Cardiac septum (tissue), 1 donor: ENCODE data around the gene ADAP1. TPM values are rescaled to one million over a fixed set of nuclear protein-coding genes. Genes with fewer than 3 reads are reported as not detected.
A peak's percentile ranks its signal among the peaks of the same experiment; 100 is the strongest.
"Not testable (repeated sequence)": the region's sequence is repeated elsewhere in the genome, so short reads cannot be mapped to it uniquely, and the experiment has no call there.

Experiments used
- DNase-seq: peaks from one replicate; pipeline ENCODE4 v3.0.0-alpha.2; 2020; ENCODE audit warnings: low spot score
- intact Hi-C: fragments of 100-400 bp; cut with DNase I; formaldehyde crosslinking; loops from one replicate; pipeline ENCODE4 v1.14.0; 2022
- total RNA-seq: library from RNA; stranded (reverse); fragmentation: NEBNext Ultra II Directional; extraction: Animal tissue kit (Norgen Biotek cat#: 25700); gene quantifications from one replicate; pipeline ENCODE4 v1.2.1, GENCODE V29; 2021
- donor health status: DM: no; HTN: no; CAD: no.

The ADAP1 gene
- total RNA-seq, 1 donor from 2014 or later: 12.5 TPM

GRCh38 chr7:962401-963081 is 8.1 kb upstream of the ADAP1 start:
- DNase-seq: no peak
- intact Hi-C loops: no loop called here

- intact Hi-C loops: no loop called here
Observed at GRCh38 chr7:961546-962400, 7.3 kb upstream of the ADAP1 start.

GRCh38 chr7:960972-961371 is 6.5 kb upstream of the ADAP1 start:
- DNase-seq, intact Hi-C loops: not testable (repeated sequence)

More at GRCh38 chr7:961546-962400, 7.3 kb upstream of the ADAP1 start:
- DNase-seq: no peak

GRCh38 chr7:960269-960871 is 5.9 kb upstream of the ADAP1 start:
- no peak for DNase-seq
- intact Hi-C loops: no loop called here

GRCh38 chr7:959740-960139 is 5.3 kb upstream of the ADAP1 start:
- not testable (repeated sequence) for DNase-seq
- intact Hi-C loops: loop anchor here (5.0 kb wide), 1 partner anchor 52 kb away; no protein-coding TSS in a partner anchor

- intact Hi-C loops: loop anchor here (5.0 kb wide), 1 partner anchor 52 kb away; no protein-coding TSS in a partner anchor
- DNase-seq: no peak
Observed at GRCh38 chr7:959271-959670, 4.8 kb upstream of the ADAP1 start.

GRCh38 chr7:958221-959200 is 4.0 kb upstream of the ADAP1 start:
- no peak for DNase-seq
- intact Hi-C loops: loop anchor here (5.0 kb wide), 1 partner anchor 51 kb away; no protein-coding TSS in a partner anchor

- peak; percentile 90 for DNase-seq
- intact Hi-C loops: loop anchor here (5.0 kb wide), 1 partner anchor 50 kb away; no protein-coding TSS in a partner anchor
Observed at GRCh38 chr7:957418-958220, 3.1 kb upstream of the ADAP1 start.

GRCh38 chr7:956031-956430 is 1.6 kb upstream of the ADAP1 start:
- DNase-seq: no peak
- intact Hi-C loops: loop anchor here (5.0 kb wide), 1 partner anchor 49 kb away; no protein-coding TSS in a partner anchor

GRCh38 chr7:953547-954327 is 743 bp downstream of the ADAP1 start:
- intact Hi-C loops: no loop called here
- DNase-seq: peak; percentile 91

GRCh38 chr7:952548-953441 is 1.7 kb downstream of the ADAP1 start:
- intact Hi-C loops: no loop called here
- DNase-seq: no peak

GRCh38 chr7:951881-952547 is 2.5 kb downstream of the ADAP1 start:
- intact Hi-C loops: no loop called here
- DNase-seq: no peak

GRCh38 chr7:949021-949934 is 5.2 kb downstream of the ADAP1 start:
- intact Hi-C loops: no loop called here
- DNase-seq: no peak

GRCh38 chr7:947391-948210 is 6.9 kb downstream of the ADAP1 start:
- intact Hi-C loops: no loop called here
- DNase-seq: no peak
